HEK293 (cell line): ENCODE results near the gene SLITRK4.

Experiments
- FEZF1 ChIP-seq: fragments of 450-650 bp; formaldehyde crosslinking; IDR thresholded peaks from 2 replicates; pipeline ENCODE4 v1.5.1; 2016; ENCODE audit warnings: missing biosample characterization, missing genetic modification characterization
- ZNF23 ChIP-seq: fragments of 450-650 bp; formaldehyde crosslinking; IDR thresholded peaks from 2 replicates; pipeline ENCODE4 v1.5.1; 2016; ENCODE audit warnings: missing biosample characterization, missing genetic modification characterization, borderline replicate concordance
- ZNF837 ChIP-seq: fragments of 450-650 bp; formaldehyde crosslinking; IDR thresholded peaks from 2 replicates; pipeline ENCODE4 v1.5.1; 2016; ENCODE audit warnings: missing biosample characterization, missing genetic modification characterization
- TF ChIP-seq, protein P1 (sequence below): fragments of 450-650 bp; formaldehyde crosslinking; IDR thresholded peaks from 2 replicates; pipeline ENCODE4 v1.5.1; 2016; ENCODE audit warnings: missing biosample characterization, missing genetic modification characterization

SLITRK4 gene

DNA sequence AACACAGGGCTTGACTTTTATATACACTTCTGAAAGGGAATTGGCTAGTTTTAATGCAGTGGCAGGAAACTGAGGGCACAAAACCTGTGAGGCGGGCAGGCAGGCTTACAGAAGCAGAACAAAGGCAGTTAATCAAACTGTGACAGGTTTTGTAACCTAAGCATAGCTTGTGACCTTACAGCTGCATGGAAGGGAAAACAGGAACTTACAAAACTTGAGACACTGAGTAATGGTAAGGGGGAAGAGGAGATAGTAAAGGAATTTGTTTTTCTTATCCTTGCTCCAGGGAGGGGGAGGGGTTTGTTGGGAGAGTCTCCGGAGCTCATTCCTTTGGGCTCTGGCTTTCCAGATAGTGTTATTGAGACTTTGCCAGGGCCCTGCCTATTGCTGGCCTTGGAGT lies 55.6 kb downstream of the SLITRK4 start (continued):
- TF ChIP-seq FEZF1 (tag by site-specific recombination), result no peak
- TF ChIP-seq, protein P1, sequence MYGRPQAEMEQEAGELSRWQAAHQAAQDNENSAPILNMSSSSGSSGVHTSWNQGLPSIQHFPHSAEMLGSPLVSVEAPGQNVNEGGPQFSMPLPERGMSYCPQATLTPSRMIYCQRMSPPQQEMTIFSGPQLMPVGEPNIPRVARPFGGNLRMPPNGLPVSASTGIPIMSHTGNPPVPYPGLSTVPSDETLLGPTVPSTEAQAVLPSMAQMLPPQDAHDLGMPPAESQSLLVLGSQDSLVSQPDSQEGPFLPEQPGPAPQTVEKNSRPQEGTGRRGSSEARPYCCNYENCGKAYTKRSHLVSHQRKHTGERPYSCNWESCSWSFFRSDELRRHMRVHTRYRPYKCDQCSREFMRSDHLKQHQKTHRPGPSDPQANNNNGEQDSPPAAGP (tag by site-specific recombination), result no peak
- TF ChIP-seq ZNF23, result no peak
- no peak for TF ChIP-seq ZNF837
